Activated CD4-positive, CD25-positive, alpha-beta regulatory T cell treated with anti-CD3 and anti-CD28 coated beads, Interleukin-2, amount 50 U/mL, for 16 hours (primary cell): Measurements from ENCODE around the gene NHSL1.

Source experiments
- DNase-seq: peaks from one replicate; pipeline ENCODE4 v3.0.0-alpha.2; 2020; ENCODE audit warnings: low read depth, low spot score

Gene NHSL1

DNA sequence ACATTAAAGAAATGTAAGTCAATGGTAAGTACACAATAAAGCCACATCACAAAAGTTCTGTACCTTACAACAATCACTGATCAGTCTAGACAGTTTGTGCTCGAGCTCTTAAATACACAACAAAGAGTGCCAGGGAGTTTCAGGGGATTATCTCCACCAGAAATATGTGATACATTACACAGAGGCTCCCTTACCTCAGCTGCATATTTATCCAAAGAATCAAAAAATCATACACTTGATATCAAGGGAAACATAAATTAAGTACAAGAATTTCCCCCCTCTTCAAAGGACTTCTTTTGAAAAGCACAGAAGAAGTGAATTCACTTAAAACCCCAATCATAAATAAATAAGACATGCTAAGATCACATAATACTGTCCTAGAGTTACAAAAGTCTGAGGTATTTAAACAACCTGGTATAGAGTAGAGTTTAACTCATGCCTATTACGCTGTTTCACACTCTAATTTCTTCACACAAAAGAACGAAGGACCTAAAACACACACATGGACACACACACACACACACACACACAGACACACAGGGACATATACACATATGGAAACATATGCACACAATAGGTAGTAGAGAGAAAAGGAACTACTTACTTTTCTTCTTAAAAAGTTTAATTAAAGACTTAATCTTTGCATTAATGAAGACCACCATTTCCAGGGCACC is 528 bp downstream of the NHSL1 start:
- DNase-seq = no peak

DNA sequence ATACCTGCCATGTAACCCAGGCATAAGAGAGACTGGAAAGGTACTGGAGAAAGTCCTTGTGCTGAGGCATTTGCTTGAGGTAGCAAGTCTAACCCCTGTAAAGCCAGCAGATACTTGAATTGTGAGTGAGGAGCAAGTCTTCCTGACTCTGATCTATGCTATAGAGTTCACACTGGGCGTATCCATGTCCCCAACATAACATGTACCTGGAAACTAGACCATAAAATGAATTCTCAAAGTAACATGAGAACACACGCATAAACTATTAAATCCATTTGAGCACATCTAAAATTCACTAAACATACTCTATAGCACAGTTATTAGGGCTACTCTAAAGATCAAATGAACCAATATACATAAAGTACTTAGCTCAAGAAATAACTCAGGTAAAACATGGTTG is 2.0 kb downstream of the NHSL1 start:
- DNase-seq = no peak

DNA sequence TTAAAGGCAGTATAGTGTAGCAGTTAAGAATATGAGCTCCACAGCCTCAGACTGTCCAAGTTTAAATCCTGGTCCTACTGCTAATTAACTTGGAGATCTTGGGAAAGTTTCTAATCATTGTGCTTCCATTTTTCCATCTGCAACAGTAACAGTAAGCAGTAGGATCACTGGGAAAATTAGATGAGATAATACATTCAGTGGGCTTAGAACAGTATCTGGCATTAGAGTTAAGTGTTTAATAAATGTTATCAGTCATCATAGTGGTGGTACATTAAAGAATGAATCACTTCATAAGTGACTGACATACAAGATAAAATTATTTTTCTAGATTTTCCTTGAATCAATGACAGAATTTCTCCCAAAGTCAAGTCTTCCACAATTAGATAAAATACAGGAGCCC is 5.0 kb downstream of the NHSL1 start:
- DNase-seq = no peak

DNA sequence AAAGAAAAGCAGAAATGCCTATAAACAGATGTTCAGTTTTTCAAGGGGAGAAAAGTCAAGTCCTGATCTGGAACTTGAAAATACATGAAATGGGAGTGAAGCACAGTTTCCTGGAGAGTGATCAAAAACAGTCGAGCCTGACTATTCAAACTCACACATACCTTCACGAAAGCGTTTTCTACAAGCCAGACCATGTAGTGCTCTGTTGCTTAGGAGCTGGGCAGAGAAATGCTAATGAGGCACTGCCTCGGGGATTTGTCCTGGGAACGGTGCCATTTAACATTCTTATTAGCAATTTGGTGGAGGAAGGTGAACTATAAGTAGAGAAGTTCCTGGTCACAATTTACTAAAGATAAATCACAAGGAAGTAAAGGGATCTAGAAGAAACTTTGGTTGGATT is 5.9 kb downstream of the NHSL1 start:
- no peak for DNase-seq

DNA sequence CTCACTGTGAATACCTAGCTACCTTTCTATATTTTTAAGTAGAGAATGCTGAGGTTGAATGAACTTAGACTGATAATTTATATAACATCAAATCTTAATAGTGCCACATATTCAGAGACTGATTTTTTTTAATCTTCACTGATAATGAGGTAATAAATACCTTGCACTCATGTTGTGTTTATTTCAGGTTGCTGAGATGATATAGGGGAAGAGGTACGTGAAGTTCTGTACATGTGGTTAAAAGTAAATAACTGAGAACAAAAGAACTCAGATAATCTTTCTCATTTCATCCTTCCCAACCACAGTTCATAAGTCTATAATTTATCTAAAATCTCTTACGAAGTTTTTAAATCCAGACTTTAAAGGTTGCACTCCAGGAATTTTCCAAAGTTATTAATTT is 6.4 kb downstream of the NHSL1 start:
- DNase-seq = no peak

DNA sequence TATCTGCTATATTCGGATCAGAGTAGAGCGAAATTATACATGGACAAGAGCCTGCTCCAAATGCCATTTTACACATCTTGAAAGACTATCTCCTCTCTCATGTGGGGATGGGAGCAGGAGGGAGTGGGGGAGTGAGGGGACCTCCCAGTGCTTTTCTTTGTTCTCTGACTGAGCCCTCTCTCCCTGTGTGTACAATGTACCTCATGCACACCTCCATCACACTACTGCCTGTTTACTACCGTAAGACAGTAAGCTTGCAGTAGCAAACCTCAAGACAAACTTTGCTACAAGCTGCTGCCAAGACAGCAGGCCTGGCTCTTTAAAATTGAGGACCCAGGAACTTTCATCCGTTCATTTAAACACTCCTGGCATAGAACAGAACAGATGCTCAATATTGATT is 7.2 kb downstream of the NHSL1 start:
- DNase-seq = no peak

DNA sequence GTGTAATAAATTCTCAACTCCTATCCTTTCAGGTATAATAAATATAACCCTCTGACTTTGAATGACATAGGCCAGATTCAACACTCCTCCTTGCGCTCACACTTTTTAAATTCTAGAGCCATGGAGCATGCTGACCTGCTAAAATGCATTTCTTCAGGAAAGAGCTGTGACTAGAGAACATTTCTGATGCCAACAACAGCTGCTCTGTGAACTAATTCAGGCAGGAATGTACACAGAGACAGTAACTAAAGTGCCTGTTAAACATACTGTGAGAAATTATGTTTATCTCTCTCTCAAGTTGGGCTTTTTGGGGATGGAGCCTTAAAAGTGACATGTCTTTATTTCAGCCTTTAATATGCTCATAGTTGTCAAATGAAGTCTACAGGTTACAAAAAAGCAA is 8.3 kb downstream of the NHSL1 start:
- no peak for DNase-seq

DNA sequence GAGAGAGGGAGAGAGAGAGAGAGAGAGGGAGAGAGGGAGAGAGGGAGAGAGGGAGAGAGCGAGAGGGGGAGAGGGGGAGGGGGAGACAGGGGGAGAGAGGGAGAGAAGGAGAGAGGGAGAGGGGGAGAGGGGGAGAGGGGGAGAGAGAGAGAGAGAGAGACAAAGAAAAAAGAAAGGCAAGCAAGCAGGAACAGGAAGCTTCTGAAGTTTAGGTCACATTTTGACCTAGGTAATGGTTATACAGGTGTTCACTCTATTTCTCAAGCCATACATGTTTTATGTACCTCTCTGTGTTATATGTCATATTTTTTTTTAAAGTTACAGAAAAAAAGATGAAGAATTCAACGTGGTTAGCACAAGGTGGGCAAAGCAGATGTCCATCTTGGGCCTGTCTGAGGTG is 9.4 kb downstream of the NHSL1 start:
- no peak for DNase-seq

DNA sequence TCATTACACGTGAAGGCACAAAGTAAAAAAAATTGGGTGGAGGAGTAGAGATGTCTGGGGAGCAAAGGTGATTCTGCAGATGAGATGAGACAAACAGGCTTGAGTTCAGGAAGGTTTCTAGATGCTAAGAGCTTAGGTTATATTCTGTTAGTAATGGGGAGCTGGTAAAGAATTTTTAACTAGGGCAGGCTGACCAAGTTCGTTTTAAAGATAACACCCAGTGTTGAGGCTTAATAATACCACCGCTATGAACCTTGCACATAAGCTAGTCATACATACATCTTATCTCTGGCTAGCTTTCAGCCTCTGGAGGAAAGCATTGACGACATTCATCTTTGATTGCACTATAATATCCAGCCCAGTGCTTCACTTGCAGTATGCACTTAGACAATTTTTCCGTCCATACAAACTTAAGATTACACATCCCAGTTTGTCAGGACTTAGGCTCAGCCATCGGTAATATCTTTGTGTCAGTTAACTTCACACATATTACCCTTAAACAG is 12.1 kb downstream of the NHSL1 start:
- no peak for DNase-seq

DNA sequence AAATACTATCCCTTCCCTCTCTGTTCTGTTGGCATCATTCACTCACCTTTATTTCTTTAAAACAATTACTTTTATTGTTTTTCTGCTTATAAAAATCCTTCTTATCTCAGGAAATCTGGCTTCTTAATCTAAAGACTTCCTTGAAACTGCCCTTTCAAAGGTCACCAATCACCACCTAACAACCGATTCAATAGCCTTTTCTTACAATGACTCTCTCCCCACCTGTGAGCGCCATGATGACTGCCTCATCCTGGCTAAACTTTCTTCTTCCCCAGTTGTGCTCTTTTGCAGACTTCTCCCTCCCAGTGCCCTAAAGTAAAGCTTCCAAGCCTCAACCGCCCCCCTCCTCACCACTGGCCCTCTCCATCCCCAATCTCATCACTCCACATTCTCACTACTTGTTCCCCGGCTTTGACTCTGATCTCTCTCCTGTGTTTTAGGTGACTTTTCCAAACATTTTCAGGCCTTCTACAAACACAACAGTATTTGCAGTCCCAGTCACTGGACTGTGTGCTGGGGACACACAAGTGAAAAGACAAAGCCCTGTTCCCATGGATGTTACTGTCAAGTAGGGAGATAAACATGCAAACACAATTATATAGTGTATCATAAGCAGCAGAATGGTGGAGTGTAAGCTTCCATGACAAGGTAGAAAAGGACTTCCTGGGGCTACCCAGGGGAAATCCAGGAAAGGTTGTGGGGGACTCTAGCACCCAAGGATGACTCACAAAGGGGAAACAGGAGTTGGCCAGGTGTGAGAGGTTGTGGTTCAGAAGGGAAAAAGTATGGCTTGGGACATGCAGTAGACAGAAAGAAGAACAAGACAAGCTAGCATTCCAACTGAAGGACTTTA is 12.8 kb downstream of the NHSL1 start:
- no peak for DNase-seq

DNA sequence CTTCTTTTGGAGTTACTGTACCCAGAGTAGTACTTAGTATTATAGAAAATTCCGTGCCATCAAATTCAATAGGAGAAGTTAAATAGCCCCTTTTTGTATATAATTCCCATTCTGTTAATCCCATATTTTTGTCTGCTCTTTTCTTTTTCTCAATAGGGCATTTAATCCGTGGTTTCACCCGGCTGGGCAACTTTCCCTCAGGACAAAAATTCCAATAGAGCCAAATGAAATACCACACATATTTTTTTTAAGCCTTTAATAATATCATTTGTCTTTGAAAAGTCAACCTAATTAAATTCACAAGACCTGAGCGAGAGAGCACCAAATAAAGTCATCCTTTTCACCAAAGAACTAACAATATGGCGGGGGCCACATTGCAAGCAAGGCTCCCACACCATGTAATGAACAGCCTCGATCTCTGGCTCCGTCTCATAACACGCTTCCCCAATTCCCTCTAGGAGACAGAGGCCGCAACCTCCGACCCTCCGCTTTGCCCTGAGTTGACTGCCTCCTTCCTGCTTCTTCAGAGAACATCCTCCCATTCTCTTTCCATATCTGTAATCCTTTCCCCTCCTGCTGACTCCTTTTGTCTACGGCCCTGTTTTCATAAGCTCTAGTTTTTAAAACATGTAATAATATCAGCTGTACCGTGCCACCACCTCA is 13.6 kb downstream of the NHSL1 start:
- DNase-seq = no peak

DNA sequence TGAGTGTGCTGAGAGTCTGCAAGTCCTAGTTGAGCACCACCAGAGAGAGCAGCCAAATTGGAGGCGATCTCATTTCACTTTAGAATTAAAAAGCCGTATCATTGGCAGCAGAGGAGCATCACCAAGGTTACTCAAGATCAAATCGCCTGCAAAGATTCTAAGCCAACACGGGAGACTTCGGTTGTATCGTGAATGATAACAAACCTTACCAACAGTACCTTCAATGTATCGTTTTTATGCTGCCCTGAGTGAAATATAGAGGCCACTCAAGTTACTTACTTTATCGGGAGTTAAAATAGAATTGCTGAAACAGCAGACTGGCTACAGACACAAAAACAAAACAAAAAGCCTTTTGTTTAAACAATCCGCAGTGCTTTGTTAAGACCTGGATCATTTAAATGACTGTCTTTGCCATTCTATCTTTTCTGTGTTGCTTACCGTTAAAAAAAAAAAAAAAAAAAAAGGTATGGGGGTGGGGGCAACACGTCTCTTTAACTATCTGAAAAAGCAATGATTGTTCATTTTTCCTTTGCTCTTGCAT is 14.2 kb downstream of the NHSL1 start:
- DNase-seq = no peak

DNA sequence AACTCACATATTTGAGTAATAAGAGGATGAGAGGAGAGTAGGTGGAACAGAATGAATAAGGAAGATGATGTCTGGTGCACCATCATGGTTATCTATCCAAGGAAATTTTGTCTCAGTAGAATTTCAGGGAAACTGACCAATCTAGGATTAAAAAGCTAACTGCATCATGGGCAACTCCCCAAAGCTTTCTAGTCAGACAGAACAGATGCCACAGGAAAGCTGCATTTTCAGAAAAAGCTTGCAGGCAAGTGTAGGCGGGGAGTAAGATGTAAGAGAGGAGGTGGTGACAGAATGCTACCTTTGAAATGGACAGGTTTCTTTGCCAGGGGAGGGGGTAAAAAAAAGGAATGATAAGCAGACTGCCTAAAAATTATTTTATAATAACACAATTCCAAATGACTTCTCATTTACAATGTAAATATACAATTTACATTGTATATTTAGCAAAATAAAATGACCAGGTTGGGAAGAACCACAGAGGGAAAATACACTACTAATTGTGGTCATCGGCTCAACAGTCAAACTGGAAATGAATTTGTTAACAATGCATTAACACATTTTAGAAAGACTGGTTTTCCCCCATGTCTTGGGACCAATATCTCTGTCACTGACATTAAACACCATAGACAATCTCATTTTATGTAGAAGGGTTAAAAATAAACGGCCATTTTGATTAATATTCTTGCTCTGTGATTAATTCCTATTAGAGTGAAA is 15.1 kb downstream of the NHSL1 start:
- DNase-seq = no peak

DNA sequence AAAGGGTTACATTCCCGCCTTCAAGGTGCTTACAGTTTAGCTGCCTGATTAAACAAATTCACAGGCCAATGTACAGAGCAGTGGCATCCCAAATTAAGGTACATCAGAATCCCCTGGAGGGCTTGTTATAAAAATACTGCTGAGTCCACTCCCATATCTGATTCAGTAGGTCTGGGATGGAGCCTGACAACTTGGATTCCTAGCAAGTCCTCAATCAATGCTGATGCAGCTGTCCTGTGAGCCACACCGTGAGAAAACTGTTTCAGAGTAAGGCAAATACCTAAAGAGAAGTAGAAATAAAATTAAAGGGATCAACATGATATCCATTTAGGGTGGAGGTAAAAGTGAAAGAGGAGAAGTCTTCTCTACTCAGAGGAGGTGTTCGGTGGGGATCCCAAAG is 16.5 kb downstream of the NHSL1 start:
- no peak for DNase-seq

DNA sequence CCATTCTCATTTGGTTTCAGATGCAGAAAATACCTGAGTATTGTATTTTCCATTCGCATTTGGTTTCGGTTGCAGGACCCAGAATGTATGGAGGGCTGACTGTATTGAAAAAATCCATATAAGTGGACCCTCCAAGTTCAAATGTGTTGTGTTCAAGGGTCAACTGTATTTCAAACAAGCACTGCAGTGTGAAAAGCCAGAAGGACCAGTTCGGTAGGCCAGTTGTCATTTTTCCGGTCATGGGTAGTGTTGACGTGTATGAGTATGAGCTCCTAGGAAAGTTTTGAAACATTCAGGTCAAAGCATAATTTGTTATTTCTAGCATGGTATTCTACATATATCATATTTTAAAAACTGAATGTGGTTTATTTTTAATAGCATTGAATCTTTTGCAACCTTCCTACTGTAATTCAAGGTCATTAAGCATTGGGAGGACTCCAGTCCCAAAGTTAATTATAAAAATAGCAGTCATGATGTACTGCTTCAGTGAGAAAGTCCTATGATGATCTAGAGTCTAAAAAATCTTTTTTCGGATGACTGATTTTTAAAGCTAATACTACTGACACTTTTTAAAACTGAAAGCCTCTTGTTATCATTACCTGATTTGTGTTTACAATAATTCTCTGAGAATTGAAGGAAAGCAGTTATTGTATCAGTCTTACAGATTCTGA is 18.9 kb downstream of the NHSL1 start:
- DNase-seq = no peak

DNA sequence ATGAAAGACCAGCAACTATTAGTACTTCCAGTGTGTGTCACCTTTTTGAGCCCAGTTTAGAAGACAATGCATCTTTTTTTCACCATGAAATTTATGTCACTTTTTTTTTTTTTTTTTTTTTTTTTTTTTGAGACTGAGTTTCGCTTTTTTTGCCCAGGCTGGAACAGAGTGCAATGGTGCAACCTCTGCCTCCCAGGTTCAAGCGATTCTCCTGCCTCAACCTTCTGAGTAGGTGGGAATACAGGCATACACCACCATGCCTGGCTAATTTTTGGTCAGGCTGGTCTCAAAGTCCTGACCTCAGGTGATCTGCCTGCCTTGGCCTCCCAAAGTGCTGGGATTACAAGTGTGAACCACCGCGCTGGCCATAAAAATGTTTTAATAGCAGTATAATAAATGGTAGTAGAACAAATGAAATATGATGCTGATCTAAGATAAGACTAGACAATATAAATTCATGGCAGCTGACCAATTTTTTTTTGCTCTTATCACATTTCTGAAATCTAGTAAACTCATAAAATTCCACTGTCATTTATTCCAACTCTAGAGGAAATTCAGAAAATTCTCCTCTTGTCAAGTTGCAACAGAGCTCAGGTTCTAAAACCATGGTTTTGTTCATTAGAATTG is 21.3 kb downstream of the NHSL1 start:
- no peak for DNase-seq

DNA sequence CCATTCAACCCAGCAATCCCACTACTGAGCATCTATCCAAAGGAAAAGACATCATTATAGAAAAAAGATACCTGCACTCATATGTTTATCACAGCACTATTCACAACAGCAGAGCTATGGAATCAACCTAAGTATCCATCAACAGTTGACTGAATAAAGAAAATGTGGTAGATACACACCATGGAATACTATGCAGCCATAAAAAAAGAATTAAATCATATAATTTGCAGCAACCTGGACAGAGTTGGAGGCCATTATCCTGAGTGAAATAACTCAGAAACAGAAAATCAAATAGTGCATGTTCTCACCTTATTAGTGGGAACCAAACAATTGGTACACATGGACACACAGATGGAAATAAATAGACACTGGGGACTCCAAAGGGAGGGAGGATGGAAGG is 23.2 kb downstream of the NHSL1 start:
- no peak for DNase-seq

DNA sequence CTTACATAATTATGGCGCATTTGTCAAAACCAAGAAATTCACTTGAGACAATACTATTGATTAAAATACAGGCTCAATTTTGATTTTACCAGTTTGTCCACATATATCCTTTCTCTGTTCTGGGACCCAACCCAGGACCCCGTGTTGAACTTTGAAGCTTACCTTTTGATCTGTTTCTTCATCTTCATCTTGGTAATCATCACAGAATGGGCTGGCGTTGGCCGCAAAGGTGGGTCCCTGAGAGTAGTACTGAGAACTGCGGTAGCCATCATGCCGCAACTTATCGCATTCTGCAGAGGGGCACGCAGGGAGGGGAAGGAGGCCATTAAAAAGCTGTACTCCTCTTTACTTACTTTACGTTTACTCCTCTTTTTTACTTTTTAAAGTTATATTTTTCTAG is 26.1 kb downstream of the NHSL1 start:
- DNase-seq = no peak

DNA sequence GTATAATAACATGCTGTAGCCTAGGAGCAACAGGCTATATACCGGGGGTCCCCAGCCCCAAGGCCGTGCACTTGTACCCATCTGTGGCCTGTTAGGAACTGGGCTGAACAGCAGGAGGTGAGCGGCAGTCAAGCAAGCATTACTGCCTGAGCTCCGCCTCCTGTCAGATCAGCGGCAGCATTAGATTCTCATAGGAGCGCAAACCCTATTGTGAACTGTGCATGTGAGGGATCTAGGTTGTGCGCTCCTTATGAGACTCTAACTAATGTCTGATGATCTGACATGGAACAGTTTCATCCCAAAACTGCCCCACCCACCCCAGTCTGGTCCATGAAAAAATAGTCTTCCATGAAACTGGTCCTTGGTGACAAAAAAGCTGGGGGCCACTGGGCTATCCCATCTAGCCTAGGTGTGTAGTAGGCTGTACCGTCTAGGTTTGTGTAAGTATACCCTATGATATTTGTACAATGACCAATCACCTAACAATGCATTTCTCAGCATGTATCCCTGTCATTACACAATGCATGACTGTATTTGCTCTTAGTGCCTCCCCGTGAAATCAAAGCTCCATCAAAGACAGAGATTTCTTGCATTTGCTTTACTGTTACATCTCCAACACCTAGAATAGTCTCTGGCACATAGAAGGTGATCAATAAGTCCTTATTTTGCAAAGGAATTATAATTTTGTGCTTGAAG is 30.8 kb downstream of the NHSL1 start:
- no peak for DNase-seq

DNA sequence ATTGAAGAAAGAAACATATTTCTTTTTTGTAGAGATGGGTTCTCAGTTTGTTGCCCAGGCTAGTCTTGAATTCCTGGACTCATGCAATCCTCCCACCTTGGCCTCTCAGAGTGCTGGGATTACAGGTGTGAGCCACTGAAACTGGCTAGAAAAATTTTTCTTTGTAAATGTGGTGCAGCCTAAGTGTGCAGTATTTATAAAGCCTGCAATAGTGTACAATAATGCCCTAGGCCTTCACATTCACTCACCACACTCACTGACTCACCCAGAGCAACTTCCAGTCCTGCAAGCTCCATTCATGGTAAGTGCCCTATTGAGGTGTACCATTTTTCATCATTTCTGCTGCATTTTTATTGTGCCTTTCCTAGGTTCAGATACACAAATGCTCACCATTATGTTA is 31.4 kb downstream of the NHSL1 start:
- no peak for DNase-seq
